Measurements from ENCODE around the gene ABL1. TPM values are rescaled to one million over a fixed set of nuclear protein-coding genes. Genes with fewer than 3 reads are reported as not detected.
"Not testable (repeated sequence)": the region's sequence is repeated elsewhere in the genome, so short reads cannot be mapped to it uniquely, and the experiment has no call there.

Gene ABL1
- total RNA-seq, 2 donors from 2014 or later = 40.8 to 55.4 TPM

DNA sequence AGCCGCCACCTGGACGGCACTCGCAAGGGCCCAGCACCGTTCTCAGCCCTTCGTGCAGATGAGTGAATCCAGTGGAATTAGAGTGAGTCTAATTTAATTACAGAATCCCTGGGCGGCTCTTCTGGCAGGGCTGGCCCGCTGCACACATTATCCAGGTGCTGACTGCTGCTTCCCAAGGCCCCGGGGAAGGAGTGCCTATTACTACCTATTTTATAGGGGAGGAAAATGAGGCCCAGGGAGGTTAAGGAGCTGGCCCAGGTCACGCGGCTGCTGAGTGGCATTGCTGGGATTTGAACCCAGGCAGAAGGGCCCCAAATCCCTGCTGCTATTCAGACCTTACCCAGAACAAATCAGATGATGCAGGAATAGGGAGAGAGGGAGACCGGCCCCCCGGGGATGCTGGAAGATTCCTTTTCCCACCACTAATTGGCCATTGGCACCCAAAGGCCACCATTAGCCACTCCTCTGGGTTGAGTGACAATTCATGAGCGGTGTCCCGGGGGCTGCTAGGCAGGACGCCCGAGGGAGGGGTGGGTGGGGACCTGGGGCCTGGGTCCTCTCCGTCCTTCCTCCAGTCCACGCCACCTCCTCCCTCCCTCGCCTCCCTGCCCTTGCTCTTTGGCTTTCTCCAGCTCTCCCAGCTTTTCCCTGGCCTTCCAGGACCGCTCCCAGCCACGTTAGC lies 71.8 kb downstream of the ABL1 start:
- DNase-seq (no peak), ATAC-seq (no peak)
- intact Hi-C loops (cut with DNase I) = no loop called here

DNA sequence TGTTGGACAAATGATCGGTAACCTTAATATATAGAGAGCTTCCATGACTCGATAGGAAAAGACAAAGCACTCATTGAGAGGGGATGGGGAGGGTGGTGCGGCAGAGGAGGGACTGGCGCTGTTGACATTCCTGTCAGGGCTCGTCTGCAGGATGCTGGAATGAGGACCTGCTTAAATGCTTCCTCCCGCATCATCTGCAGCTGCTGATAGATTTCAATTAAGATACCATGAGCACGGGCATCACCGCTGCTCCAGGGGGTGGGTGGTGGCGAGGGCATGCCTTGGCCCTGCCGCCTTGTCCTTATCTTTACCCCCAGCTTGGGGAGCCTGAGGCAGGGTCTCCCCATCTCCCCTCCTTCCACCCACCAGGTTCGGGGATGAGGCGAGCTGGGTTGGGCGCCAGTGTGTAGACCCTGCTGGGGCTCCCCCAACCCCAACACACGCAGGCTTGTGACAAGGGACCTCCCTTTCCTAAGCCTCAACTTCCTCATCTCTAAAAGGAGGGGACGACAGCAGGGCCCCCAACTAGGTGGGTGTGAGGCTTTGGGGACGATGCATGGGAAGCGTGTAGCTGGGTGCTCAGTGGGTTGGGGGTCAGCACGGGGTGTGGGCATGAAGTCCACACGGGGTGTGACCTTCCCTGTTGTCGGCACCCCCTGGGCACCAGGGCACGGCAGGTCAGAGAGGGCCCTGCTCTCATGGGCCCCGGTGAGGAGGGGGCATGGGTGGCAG lies 73.3 kb downstream of the ABL1 start:
- intact Hi-C loops (cut with DNase I) = no loop called here
- no peak for ATAC-seq
- DNase-seq = no peak

DNA sequence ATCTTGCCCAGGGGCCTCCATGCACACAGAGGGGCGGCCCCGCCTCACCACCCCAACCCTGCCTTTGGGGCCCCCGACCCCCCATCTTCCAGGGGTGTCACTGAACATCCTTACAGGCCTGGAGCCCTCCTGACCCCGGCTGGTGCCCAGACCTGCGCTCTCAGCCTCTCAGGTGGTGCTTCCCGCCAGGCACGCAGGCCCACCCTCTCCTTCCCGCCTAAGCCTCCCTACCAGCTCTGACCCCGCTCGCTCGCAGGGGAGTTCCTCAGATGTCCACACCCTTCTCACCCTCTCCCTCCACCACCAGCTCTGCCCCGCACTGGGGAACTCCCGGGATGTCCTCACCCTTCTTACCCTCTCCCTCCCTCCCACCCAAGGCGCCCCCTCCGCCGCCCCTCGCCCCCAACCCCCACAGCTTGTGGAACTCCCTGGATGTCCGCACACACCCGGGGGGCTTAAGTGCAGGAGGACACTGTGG lies 73.9 kb downstream of the ABL1 start:
- intact Hi-C loops (cut with DNase I) = no loop called here
- DNase-seq (no peak), ATAC-seq (no peak)

DNA sequence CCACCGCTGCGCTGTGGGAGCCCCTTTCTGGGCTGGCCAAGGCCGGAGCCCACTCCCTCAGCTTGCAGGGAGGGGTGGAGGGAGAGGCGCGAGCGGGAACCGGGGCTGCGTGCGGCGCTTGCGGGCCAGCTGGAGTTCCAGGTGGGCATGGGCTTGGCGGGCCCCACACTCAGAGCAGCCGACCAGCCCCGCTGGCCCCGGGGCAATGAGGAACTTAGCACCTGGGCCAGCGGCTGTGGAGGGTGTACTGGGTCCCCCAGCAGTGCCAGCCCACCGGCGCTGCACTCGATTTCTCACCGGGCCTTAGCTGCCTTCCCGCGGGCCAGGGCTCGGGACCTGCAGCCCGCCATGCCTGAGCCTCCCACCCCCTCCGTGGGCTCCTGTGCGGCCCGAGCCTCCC lies 75.0 kb downstream of the ABL1 start:
- DNase-seq; ATAC-seq; intact Hi-C loops (cut with DNase I): not testable (repeated sequence)

DNA sequence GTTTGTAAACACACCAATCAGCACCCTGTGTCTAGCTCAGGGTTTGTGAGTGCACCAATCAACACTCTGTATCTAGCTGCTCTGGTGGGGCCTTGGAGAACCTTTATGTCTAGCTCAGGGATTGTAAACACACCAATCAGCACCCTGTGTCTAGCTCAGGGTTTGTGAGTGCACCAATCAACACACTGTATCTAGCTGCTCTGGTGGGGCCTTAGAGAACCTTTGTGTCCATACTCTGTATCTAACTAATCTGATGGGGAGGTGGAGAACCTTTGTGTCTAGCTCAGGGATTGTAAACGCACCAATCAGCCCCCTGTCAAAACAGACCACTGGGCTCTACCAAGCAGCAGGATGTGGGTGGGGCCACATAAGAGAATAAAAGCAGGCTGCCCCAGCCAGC lies 75.6 kb downstream of the ABL1 start:
- ATAC-seq; intact Hi-C loops (cut with DNase I); DNase-seq: not testable (repeated sequence)

DNA sequence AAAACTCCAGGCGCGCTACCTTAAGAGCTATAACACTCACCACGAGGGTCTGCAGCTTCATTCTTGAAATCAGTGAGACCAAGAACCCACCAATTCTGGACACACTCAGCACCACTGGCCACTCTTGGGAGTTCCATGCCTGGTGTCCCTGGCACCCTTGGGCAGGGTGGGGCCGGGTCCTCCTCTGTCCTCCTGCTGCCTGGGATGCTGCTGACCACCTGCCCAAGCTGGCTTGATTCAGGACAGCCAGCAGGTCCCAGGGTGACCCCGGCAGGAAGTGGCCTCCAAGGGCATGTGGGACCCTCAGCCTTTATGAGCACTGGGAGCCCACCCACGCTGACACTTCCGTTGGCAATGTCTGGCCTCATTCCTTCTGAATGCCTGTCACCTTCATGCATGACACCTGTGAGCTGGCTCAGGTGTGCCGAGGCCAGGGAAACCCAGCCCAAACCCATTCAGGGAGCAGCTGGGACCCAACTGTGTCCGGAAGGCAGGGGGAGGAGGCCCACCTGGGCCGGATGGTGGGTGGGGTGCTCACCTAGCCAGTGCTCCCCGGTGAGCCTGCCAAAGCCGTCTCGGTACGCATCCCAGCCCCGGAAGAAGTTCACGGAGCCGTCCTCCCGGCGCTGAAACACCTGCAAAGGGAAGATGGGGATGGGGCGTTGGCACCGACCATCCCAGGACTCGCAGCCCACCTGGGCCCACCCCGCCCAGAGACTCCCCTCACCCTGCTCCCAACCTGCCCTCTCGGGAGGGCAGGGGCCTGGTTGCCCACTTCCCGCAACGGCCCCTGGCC lies 76.4 kb downstream of the ABL1 start:
- DNase-seq (no peak), ATAC-seq (no peak)
- intact Hi-C loops (cut with DNase I) = no loop called here

DNA sequence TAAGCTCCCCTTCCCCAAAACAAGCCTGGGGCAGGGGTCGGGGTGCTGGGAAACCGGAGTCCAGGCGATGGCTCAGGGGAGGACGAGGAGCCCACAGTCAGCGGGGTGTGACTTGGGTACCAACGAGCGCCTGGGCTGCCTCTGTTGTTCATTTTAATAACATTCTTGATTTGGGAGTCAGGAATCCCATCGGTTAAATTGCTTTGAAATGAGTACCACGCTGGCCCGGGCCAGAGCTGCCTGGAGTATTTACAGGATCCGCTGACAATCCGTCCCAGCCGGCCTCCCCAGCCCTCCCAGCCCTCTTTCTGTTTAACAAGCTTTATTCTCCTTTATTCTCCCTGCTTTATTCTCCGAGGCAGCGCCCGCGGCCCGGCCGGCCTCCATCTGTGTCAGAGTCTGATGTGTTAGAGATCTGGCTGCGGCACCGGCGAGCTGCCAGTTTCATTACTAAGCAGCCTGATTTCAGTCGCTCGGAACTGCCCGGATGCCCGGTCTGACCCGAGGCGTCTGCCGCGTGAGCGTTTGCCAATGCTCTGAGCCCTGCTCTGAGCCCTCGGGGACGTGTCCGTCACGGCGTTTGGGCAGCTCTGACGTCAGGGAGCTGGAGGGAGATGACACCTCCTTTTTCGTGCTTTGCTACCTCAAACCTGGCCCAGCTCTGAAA lies 78.0 kb downstream of the ABL1 start:
- ATAC-seq (peak; percentile 51 to 65), DNase-seq (peak; percentile 62)
- intact Hi-C loops (cut with DNase I) = no loop called here

DNA sequence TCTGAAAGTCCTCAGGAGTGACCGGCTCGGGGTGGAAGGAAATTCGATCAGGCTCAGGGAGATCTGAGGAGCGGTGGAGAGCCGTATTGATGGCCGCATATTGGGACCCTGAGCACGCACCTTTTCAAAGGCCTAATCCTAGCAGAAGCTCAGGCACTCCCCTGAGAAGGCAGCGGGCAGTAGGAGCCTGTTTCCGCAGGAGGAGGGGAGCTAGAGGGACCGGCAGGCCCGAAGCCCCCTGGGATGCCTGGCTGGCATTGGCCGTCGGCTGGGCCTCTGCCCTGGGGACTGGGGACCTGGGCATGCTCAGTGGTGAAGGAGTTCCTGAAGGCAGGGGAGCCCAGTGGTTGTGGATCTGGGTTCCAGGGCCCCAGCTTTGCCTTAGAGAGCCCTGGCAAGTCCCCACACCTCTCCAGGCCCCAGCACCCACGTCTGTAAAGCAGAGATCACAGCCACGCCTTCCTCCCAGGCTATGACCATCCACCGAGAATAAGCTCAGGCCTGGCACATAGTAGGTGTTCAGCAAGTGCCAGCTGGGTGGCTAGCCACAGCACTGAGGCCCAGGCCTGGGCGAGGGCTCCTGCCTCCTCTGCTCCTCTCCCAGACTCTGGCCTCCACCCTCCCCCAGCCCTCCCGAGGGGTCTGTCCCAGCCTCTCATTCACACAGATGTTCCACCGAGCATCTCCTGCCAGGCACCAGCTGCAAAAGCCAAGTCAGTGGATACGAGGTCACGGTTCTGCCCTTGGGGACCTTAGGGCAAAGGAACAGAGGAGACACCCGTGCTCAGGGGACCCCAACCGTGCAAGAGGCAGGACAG lies 78.8 kb downstream of the ABL1 start:
- ATAC-seq = no peak
- intact Hi-C loops (cut with DNase I) = no loop called here

DNA sequence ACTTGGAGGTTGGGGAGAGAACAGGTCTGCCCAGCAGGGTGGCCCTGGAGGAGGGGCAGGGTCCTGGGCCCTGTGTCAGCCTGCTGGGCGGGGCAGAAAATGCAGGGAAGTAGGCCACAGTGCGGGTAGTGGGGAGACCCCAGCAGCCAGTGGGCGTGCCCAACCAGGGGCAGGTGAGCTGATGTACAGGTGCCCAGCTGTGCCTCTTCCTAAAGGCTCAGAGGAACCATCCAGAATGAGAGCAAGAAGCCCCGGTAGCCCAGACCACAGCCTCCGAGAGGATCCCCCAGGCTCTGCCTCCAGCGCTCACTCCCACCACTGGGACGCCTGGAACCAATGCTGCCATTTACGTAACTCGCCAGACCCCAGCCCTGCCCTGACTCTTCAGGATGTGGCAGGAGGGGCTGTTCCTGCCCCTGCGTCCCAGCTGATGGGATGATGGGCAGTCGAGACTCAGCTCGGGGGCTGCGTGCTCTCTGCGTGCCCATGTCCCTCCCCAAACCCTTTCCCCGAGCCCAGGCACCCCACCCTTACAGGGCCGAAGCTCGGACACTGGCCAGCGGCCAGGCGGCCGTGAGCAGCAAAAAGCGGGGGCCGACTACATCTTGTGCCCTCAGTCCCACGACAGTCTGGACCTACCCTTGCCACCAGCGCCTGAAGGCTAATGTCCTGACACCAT lies 79.5 kb downstream of the ABL1 start:
- ATAC-seq (no peak), DNase-seq (no peak)
- intact Hi-C loops (cut with DNase I) = no loop called here

More for the DNA sequence above, 78.8 kb downstream of the ABL1 start:
- DNase-seq = no peak

DNA sequence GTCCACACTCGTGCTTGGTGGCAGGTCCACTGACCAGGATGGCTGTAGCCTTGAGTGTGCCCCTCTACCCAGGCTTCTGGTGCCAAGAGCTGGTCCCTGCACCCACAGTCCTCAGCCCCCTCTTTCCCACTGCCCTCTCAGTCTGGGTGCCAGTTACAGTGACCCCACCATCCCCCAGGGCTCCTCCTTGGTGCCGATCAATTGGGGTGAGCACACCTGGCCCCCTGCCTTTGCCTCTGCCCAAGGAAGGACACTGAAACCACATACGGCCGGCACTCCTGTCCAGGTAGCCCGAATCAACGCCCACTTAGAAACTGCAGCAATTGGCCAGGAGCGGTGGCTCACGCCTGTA lies 80.0 kb downstream of the ABL1 start:
- intact Hi-C loops (cut with DNase I) = no loop called here
- DNase-seq (no peak), ATAC-seq (no peak)

DNA sequence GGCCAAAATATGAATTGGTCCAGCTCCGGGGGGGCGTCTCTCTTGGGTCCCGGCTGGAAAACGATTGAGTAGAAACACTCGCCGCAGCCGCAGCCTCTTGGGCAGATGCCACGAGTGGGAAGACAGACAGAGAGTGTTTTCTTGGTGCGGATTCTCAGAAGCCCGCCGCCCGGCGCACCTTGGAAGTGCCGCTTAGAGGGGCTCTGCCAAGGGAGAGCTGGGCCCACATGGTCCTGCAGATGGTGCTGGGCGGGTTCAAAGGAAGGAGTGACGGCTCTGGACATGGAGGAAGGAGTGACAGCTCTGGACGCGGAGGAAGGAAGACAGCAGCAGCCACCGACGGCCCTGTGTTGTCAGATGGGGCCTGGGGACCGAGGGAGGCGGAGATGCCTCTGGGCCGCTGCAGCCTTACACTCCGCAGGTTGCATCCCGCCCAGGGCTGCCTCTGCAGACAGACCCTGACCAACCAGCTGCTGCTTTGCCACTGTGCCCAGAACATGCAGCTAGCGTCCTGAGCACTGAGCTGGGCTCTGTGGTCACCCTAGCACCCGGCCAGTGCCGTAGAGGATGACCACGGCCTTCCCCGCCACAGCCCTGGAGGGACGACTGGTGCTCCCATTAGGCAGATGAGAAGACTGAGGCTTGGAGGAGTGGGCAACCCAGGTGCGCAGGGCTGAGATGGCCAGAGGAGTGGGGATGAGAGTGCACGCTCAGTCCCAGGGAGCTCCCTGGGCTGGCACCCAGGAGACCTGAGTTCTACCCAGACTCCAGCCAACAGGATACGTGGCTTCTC lies 82.3 kb downstream of the ABL1 start:
- ATAC-seq (no peak), DNase-seq (no peak)
- intact Hi-C loops (cut with DNase I) = no loop called here

DNA sequence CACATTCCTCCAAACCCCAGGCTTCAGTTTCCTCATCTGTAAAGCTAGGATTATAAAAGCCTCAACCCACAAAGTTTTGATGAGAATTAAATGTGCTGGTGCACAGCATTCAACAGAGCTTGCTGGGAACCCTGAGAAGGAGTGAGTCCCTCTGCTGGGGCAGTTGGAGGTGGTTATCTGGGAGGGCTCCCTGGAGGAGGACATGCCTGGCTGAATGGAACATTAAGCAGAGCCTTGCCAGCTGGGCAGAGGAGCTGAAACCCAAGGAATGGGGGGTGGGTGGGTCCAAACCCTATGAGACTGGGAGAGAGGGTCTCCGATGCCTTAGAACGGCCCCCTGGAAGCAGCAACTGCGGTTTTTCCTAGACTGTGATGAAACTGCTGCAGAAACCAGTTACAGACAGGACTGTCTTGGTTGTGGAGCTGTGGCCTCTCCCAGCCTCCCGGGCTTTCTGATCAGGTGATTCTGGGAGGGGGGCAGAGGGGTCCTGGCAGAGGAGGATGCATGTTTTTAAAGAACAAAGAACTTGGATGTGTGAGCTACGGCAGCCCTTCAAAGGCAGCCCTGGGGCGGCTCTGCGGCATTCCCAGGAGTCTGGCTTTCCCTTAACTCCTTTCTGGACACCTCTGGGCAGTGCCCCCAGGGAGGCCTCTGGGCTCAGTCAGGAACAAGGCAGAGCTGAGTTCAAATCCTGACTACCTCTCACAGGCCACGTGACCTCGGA lies 83.2 kb downstream of the ABL1 start:
- ATAC-seq = no peak
- intact Hi-C loops (cut with DNase I) = no loop called here
- no peak for DNase-seq

DNA sequence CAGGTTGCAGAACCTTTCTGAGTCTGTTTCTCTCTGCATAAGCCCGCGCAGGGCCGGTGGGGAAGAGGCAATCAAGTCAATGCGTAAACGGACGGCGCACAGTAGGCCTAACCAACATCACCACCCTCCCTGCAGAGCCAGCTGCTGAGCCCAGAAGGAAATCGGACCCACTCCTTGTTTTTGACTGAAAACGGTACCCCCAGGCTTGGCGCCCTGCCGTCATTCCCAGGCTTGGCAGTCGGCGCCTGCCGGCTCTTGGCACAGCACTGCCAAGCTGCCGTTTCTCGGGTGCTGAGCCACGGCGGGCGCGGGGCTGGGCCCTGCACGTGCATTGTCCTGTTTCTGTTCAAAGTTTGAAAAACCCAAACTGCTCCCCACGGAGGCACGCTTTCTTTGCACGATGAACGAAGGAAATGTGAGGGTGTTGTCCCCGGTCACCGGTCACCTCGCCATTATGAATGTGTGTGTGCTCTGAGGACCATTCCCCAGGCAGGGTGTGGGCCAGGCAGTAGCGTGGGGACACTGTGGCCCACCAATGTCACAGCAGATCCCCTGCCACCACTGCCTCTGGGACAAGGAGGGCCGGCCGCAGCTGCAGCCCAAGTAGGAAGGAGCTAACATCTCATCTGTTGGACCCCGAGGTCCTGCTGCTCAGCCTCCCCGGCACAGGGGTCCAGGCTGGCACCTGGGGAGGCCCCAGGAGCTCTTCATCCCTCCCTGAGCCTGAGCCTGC lies 83.9 kb downstream of the ABL1 start:
- ATAC-seq = no peak
- intact Hi-C loops (cut with DNase I) = no loop called here
- no peak for DNase-seq

DNA sequence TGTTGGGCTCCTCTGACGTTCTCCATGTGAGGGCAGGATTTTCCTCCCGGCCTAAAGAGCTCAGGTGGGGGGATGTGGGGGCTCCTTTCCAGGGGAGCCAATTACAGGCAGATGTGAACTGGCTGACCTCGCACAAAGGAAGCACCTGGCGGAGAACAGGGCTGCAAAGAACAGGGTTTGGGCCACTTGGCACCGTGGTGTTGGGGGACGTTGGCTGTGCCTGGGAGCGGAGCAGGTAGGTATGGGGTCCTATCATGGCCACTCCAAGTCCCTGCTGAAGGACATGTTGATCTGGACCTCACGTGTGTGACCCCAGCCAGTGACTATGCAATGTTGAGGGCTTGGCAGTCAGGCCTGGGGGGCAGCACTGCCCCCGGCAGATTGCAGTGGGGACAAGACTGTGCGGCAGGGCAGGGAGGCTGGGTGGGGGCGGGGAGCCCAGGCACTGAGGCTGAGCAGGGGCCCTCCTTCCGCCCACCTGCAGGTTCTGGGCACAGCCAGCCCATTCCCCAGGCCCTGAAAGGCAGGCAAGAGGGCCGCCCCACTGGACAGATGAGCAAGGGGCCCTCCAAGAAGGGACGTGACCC lies 84.6 kb downstream of the ABL1 start:
- intact Hi-C loops (cut with DNase I) = no loop called here
- no peak for DNase-seq
- no peak for ATAC-seq

DNA sequence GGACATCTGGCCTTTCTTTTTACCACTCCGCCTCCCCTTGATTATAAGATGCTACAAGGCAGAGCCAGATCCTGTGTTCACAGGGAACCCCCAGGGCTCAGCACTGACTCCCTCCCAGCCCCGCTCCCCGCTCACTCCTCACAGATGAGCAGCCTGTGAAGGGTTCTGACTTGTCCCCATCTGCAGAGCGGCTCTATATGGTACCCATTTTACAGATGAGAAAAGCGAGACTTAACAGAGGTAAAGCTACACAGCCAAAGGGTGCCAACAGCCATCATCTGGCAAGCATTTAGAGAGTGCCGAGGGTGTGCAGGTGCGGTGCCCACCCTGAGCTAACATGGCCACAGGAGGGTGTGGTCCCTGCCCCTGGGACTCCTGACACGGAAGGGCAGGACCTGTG lies 85.2 kb downstream of the ABL1 start:
- DNase-seq (no peak), ATAC-seq (no peak)
- intact Hi-C loops (cut with DNase I) = no loop called here

DNA sequence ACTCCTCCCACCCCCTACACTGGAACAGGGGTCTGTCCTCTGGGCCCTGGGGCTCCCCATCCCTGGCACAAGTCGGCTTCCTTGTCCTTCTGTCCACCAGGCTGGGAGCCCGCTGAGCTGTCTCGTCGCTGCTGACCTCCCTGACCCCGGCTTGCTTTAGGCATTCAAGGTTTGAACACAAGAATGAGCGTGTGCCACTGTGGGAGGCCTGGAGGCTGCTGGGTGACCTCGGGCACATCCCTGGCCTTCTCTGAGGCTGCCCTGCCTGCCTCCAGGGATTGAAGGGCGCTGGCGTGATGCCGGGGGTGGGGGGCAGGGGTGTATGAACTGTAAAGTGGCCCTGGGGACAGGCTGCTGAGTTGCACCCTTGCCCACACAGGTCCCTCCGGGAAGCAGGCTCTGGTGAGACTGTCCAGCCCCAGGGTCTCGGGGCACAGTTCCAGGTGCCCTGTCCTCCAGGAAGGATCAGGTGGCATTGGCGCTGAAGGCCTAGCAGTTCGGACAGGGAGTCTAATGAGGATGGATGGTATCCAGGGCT lies 85.8 kb downstream of the ABL1 start:
- intact Hi-C loops (cut with DNase I) = no loop called here
- no peak for ATAC-seq
- no peak for DNase-seq

Data from left cardiac atrium (tissue), 4 donors.